HG02571 (cell line): ENCODE results near the gene SLC6A5.

ENCODE experiments used
- ATAC-seq: cut with Tn5 transposase; IDR thresholded peaks from one replicate; pipeline ENCODE4 v1.9.1; 2021; ENCODE audit warnings: mild to moderate bottlenecking, moderate library complexity; ENCODE audit not compliant: unreplicated experiment

SLC6A5 gene

GRCh38 chr11:20618083-20618482 is 18.7 kb downstream of the SLC6A5 start:
- no peak for ATAC-seq

- no peak for ATAC-seq
Measured at GRCh38 chr11:20620988-20621387, 21.6 kb downstream of the SLC6A5 start.

GRCh38 chr11:20621679-20622078 is 22.3 kb downstream of the SLC6A5 start:
- ATAC-seq, result no peak

- ATAC-seq, result no peak
Measured at GRCh38 chr11:20623252-20623651, 23.8 kb downstream of the SLC6A5 start.

GRCh38 chr11:20626279-20626678 is 26.9 kb downstream of the SLC6A5 start:
- no peak for ATAC-seq

DNA sequence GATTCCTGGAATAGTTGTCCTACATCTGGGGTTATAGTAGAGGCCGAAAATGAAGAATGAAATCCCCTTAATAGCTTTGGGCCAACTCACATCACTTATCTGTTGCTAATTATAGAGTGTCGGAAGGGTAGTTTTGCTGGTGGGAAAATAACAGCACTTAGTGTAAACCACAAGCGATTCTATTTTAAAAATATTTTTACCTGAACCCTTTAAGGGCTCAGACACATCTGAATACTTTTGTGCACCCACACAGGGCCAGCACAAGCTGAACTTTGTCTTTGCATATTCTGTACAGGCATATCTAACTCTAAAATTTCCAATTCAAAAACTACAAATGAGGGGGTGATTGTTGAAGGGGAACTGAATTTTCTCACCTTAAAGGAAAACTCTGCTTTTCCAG is 27.6 kb downstream of the SLC6A5 start:
- ATAC-seq, result no peak

- no peak for ATAC-seq
Measured at GRCh38 chr11:20627701-20628100, 28.3 kb downstream of the SLC6A5 start.

DNA sequence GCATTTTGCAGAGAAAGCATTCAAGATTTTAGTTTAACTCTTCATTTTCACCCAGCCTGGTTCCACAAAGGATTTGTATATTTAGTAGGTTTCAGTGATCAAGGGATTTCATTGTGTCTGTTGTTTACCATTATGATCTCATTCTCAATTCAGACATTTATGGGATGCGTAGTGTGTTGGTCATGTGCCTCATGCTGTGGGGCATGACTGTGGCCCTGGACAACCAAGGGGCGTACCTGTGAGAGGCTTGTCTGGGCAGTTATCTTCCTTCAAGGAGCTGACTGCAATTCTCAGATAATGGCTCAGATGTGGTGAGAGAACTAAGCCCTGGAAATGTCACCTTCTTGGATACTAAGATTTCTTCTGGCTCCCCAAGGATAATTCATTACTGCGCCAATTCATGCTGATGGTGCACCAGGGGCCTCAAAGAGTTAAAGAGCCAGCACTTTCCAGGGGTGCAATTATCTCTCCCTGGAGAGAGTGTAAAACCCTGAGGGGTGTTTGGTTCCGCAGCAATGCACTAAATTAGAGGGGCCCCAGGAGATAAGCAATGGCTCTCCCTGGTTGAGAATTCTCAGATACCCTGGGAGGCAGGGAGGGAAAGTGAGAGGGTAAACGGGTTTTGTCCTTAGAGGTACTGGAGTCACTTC is 32.2 kb downstream of the SLC6A5 start:
- ATAC-seq, result no peak

DNA sequence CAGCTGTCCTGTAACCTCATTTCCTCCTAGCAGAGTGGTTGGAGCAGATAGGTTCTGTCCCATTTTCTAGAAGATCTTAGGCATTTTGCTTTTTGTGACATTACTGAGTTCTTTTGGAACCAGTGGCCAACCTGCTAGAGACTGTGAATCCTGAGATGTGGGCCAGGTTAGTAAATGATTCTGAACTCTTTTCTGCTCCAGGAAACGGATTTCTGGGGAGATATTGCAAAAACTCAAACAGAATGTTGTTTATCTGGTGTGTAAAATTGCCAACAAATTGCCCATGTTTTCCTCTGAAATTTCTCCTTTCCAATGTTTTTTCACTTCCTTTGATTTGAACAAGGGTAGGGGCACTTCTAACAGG is 32.7 kb downstream of the SLC6A5 start:
- ATAC-seq, result no peak

GRCh38 chr11:20634044-20634443 is 34.6 kb downstream of the SLC6A5 start:
- ATAC-seq, result no peak

DNA sequence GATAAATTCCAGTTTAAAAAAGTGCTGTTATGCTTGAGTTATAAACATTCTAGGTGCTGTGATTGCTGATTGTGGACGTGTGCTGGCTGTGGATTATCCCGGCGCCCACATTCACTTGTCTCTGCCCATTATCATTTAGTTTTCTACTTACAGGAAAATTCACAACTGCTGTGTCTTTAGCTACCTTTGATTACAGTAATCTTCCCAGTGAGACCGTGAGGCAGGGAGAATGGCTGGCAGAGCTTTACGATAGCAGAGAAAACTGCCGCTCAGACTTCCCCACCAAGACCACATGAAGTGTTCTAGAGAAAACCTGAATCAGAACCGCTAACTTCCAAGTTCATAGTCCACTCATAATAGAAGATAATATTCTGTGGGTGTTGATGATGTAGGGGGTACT is 35.4 kb downstream of the SLC6A5 start:
- no peak for ATAC-seq

DNA sequence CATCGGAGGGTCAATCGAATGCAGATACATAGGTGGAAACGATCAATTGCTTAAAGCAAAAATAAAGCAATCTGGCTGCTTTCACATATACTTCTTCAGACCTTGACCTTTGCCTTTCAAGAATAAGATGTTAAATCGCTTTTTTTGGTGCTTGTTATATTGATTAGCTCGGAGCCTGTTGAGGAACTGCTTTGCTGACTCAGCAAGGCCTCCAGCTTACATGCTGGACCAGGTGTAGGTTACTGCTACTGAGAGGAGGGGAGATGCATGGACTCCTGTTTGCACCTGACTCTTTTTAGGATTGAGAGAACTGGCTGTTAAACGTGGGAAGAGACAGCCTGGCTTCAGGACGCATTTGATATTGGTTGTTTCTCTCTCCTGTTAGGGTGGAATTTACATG is 38.7 kb downstream of the SLC6A5 start:
- ATAC-seq, result no peak

GRCh38 chr11:20639688-20640087 is 40.3 kb downstream of the SLC6A5 start:
- ATAC-seq, result no peak

GRCh38 chr11:20640401-20640800 is 41.0 kb downstream of the SLC6A5 start:
- no peak for ATAC-seq

DNA sequence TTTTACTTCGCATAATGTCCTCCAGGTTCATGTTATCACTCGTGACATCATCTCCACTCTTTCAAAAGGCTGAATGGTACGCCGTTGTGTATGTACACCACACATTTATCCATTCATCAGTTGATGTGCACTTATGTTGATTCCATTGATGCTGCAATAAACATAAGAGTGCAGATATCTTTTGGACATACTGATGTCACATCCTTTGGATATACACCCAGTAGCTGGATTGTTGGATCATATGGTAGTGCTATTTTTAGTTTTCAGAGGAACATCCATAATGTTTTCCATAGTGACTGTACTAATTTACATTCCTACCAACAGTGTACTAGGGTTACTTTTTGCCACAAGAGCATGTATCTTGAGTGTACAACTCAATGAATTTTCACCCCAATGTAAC is 45.0 kb downstream of the SLC6A5 start:
- no peak for ATAC-seq

- no peak for ATAC-seq
Measured at GRCh38 chr11:20647976-20648565, 48.7 kb downstream of the SLC6A5 start.

- ATAC-seq, result no peak
Measured at GRCh38 chr11:20652150-20652806, 52.9 kb downstream of the SLC6A5 start.

DNA sequence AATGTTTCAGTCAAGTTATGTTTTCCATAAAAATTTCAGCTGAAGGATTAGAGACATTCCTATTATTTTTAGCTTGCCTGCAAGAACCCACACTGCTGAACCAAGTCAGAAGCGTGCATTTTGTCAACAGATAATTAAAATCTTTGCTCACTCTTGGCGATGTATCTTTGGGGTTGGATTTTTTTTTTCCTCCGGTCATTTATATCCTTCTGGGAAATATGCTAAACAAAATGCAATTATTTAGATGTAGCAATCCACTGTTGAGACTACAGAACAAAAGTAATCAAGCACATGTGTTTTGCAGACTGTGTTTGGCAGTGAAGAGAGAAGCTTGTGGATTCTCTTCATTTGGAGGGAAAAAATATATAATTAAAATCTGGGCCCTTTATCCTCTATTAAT is 54.6 kb downstream of the SLC6A5 start:
- ATAC-seq, result no peak

DNA sequence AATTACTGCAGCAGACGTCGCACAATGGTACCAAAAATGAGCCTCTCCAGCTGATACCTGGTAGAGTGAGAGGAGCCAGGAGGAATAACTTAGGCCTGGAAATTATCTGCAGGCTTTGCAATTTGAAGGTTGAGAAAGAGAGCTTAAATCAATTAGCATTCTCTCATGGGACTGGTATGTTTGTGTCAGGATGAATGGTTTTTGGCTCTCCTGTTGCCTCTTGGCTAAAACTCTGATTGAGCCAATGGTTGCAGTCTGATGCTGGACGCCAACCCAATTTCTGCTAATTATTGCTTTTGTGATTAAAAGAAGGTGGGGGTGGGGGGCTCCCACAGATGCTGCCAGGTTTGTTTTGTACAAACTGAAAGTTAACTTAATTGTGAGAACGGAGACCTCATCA is 57.5 kb downstream of the SLC6A5 start:
- no peak for ATAC-seq

DNA sequence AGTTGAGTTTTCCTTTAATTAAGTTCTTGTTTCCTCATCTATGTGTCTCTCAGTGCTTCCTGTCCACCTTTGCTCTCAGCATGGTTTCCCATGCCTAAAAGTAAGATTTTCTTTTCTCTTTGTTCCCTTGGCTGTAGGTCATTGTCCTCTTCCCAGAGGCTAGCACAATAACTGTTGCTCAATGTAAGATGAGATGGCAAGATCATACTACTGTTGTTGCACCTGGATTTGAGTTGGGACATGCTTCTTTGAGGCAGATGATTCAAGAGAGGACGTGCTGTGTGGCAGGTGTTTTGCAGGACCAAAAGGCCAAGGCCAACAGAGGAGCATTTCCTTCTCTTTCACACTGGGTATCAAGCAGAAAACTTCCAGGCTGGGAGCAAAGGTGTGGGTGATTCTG is 58.7 kb downstream of the SLC6A5 start:
- no peak for ATAC-seq

DNA sequence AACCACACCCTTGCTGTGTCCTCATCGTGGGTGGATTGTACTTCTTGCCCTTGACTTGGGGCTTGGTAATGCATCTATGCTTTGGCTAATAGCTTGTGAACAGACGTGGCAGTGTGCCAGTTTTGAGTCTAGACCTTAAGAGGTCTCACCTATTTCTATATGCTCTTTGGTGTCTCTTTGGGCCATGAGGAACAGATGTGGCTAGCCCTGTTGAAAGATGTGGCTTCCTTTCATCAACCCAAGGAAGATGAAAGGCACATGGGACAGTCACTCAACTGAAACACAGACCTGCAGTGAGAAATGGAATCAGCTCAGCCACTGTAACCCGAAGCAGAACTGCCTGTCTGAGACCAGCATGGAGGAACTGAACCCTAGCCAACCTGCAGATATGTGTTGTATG is 62.0 kb downstream of the SLC6A5 start:
- no peak for ATAC-seq

- ATAC-seq, result no peak
Measured at GRCh38 chr11:20661850-20662249, 62.4 kb downstream of the SLC6A5 start.
